IMR-90 (cell line): ENCODE results near the gene MAP1LC3B2. TPM values are rescaled to one million over a fixed set of nuclear protein-coding genes. Genes with fewer than 3 reads are reported as not detected.
A peak's percentile ranks its signal among the peaks of the same experiment; 100 is the strongest.

Experiments
- ATAC-seq: fragments of 200-7000 bp; cut with Tn5 transposase; 2 replicates; pipeline ENCODE4 v1.9.1; 2020; ENCODE audit warnings: low read depth, mild to moderate bottlenecking, moderate library complexity
- BruUV-seq: library from RNA; stranded (reverse); fragments of 400-500 nt; replicated peaks from 2 replicates; lab custom pipeline; 2021; lab: Mats Ljungman, UMichigan
- CTCF ChIA-PET: fragments of 300-600 bp; formaldehyde crosslinking; extraction: SDS; loops from one replicate; lab custom pipeline; 2021; ENCODE audit warnings: antibody characterized with exemption; lab: Yijun Ruan, JAX
- POLR2A ChIA-PET: fragments of 300-600 bp; sonication (Branson Sonifier 250); formaldehyde crosslinking; loops from one replicate; lab custom pipeline; 2022; ENCODE audit warnings: antibody characterized with exemption; ENCODE audit not compliant: unreplicated experiment; lab: Charles Lee
- DNase-seq: peaks from one replicate; pipeline ENCODE4 v3.0.0; 2013
- H2AFZ ChIP-seq: replicated peaks from 2 replicates; pipeline ENCODE3; 2013; ENCODE audit warnings: low read length, mild to moderate bottlenecking; ENCODE audit not compliant: poor library complexity
- H2AK5ac ChIP-seq: 2 replicates; pipeline ENCODE4 v1.6.1; 2013; ENCODE audit warnings: low read depth, low read length, inconsistent platforms
- H2AK9ac ChIP-seq: replicated peaks from 2 replicates; pipeline ENCODE3; 2013; ENCODE audit warnings: mild to moderate bottlenecking, low read depth, low read length, moderate library complexity; ENCODE audit not compliant: poor library complexity
- H2BK120ac ChIP-seq: 2 replicates; pipeline ENCODE4 v1.6.1; 2013; ENCODE audit warnings: low read depth, low read length, inconsistent platforms
- H2BK15ac ChIP-seq: 3 replicates; pipeline ENCODE4 v1.6.1; 2013; ENCODE audit warnings: low read depth, low read length, inconsistent platforms
- H2BK20ac ChIP-seq: 2 replicates; pipeline ENCODE4 v1.6.1; 2013; ENCODE audit warnings: low read depth, mild to moderate bottlenecking, inconsistent platforms, low read length, moderate library complexity
- H2BK5ac ChIP-seq: 2 replicates; pipeline ENCODE4 v1.6.1; 2013; ENCODE audit warnings: mild to moderate bottlenecking, low read depth, low read length, inconsistent platforms; ENCODE audit not compliant: poor library complexity, severe bottlenecking
- H3K14ac ChIP-seq: replicated peaks from 2 replicates; pipeline ENCODE4 v1.6.1; 2013; ENCODE audit warnings: low read depth, low read length, inconsistent platforms
- H3K18ac ChIP-seq: 2 replicates; pipeline ENCODE4 v1.6.1; 2013; ENCODE audit warnings: low read depth, low read length, control low read depth
- H3K23ac ChIP-seq: 2 replicates; pipeline ENCODE4 v1.6.1; 2013; ENCODE audit warnings: low read depth, low read length, inconsistent platforms
- H3K27ac ChIP-seq: 2 replicates; pipeline ENCODE4 v1.5.1; 2013; ENCODE audit warnings: mild to moderate bottlenecking, control low read depth, low read length; ENCODE audit not compliant: insufficient read depth
- H3K27me3 ChIP-seq: 2 replicates; pipeline ENCODE4 v1.6.1; 2013; ENCODE audit warnings: low read length; ENCODE audit not compliant: control insufficient read depth, insufficient read depth
- H3K36me3 ChIP-seq: 2 replicates; pipeline ENCODE4 v1.6.1; 2013; ENCODE audit warnings: low read length, mixed read lengths; ENCODE audit not compliant: control insufficient read depth, insufficient read depth
- H3K4ac ChIP-seq: 2 replicates; pipeline ENCODE4 v1.6.1; 2013; ENCODE audit warnings: low read depth, low read length, inconsistent platforms
- H3K4me1 ChIP-seq: 2 replicates; pipeline ENCODE4 v1.6.1; 2013; ENCODE audit warnings: low read length, mixed read lengths; ENCODE audit not compliant: control insufficient read depth, insufficient read depth
- H3K4me2 ChIP-seq: 2 replicates; pipeline ENCODE4 v1.6.1; 2013; ENCODE audit warnings: low read depth, mild to moderate bottlenecking, control low read depth, low read length, moderate library complexity
- H3K4me3 ChIP-seq: 2 replicates; pipeline ENCODE4 v1.5.1; 2013; ENCODE audit warnings: low read depth, mild to moderate bottlenecking, control low read depth, low read length, moderate library complexity; ENCODE audit not compliant: insufficient read depth
- H3K56ac ChIP-seq: 2 replicates; pipeline ENCODE4 v1.6.1; 2013; ENCODE audit warnings: low read length, inconsistent platforms; ENCODE audit not compliant: insufficient read depth; ENCODE audit errors: extremely low read depth
- H3K79me1 ChIP-seq, 2 experiments: 2 replicates each; pipeline ENCODE4 v1.6.1; 2013; ENCODE audit warnings: low read length in 2 of 2, inconsistent platforms in 1 of 2, low read depth in 1 of 2
- H3K9ac ChIP-seq: 2 replicates; pipeline ENCODE4 v1.6.1; 2013; ENCODE audit warnings: low read depth, low read length, control low read depth
- H3K9me1 ChIP-seq: 2 replicates; pipeline ENCODE4 v1.6.1; 2013; ENCODE audit warnings: low read length, inconsistent platforms; ENCODE audit not compliant: insufficient read depth
- H3K9me3 ChIP-seq: 2 replicates; pipeline ENCODE4 v1.6.1; 2013; ENCODE audit warnings: low read length; ENCODE audit not compliant: control insufficient read depth, insufficient read depth
- H4K20me1 ChIP-seq: 2 replicates; pipeline ENCODE4 v1.6.1; 2013; ENCODE audit warnings: low read length, inconsistent platforms; ENCODE audit not compliant: insufficient read depth
- H4K5ac ChIP-seq: 2 replicates; pipeline ENCODE4 v1.6.1; 2013; ENCODE audit warnings: mild to moderate bottlenecking, low read depth, low read length, control low read depth
- H4K8ac ChIP-seq, 2 experiments: 2 replicates each; pipeline ENCODE4 v1.6.1; 2013; ENCODE audit warnings: low read depth in 2 of 2, low read length in 2 of 2, control low read depth in 1 of 2, inconsistent platforms in 1 of 2
- H4K91ac ChIP-seq: 2 replicates; pipeline ENCODE4 v1.6.1; 2013; ENCODE audit warnings: low read depth, low read length, inconsistent platforms; ENCODE audit not compliant: insufficient read depth
- MAFK ChIP-seq: IDR thresholded peaks from 2 replicates; pipeline ENCODE4 v1.6.1; 2012; ENCODE audit warnings: low read depth, low read length, improper control_type of control experiment
- RAD21 ChIP-seq: IDR thresholded peaks from 2 replicates; pipeline ENCODE4 v1.6.1; 2012; ENCODE audit warnings: low read length, improper control_type of control experiment
- WGBS, 2 experiments: methylation state at CpG; one replicate each; pipeline versions ENCODE4 v1.1.5 to v1.1.7; 2013; ENCODE audit warnings: missing lambda C conversion rate in 2 of 2; ENCODE audit not compliant: insufficient read length in 1 of 2; ENCODE audit errors: extremely low coverage in 2 of 2; 5-methylcytosine and 5-hydroxymethylcytosine counted together
- dilution Hi-C: fragments of 300-500 bp; cut with HindIII; formaldehyde crosslinking; loops from one replicate; pipeline ENCODE4 v1.14.3; 2018; ENCODE audit warnings: low sequenced_read_pairs; ENCODE audit not compliant: unreplicated experiment
- in situ Hi-C: fragments of 300-500 bp; cut with MboI; formaldehyde crosslinking; loops from 3 replicates; pipeline ENCODE4 v1.14.3; 2019; ENCODE audit warnings: low sequenced_read_pairs, inconsistent platforms, mixed read lengths
- intact Hi-C: fragments of 100-400 bp; cut with micrococcal nuclease; formaldehyde crosslinking; loops from 2 replicates; pipeline ENCODE4 v1.10.0; 2022
- polyA plus RNA-seq, 3 experiments: library from polyadenylated mRNA; depleted of rRNA; stranded (reverse); fragments of >200 nt; gene quantifications; 2 replicates each; pipeline ENCODE4 v1.2.3, GENCODE V29; 2012; ENCODE audit warnings: low replicate concordance in 1 of 3
- total RNA-seq: library from RNA; depleted of rRNA; stranded (reverse); fragments of >200 nt; gene quantifications from 2 replicates; pipeline ENCODE4 v1.2.3, GENCODE V29; 2012

The MAP1LC3B2 gene
- total and polyA plus RNA-seq, 2 of the 4 experiments (the other 2 are of a cell fraction) = 1.4 TPM; not detected in 1

DNA sequence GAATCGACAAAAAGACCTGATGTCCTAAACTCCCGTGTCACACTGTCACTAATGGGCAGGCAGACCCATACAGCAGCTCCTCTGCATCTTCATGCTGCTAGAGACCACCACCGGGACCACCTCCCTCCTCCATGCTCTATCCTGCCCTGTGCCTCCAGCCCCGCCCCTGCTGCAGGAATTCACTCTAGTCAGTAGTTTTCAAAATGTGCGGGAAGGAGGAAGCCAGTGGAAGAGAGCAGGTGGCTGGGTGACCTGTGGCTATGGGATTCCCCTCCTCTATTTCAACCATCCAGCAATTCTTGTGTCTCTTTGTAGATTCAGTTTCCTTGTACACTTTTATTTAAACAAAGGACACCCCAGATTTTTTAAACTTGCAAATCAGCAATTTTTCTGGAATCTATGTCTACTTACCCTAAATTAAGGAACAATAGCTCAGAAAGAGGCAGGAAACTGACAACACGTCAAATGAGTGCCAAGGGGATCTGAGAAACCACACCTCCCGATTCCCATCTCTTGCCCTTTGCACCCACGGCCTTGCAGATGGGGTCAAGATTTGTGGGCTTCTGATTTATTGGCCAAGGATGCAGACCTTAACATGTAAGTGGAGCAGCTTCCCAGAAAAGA, 20.4 kb upstream of the MAP1LC3B2 start:
- no peak overlapping the region for H2BK20ac ChIP-seq
- no peak overlapping the region for H3K23ac ChIP-seq
- no peak overlapping the region for H3K4me3 ChIP-seq
- no peak overlapping the region for H2AK5ac ChIP-seq
- DNase-seq (no peak), ATAC-seq (no peak)
- no peak overlapping the region for H2BK15ac ChIP-seq
- dilution Hi-C loops (no loop called here), in situ Hi-C loops (no loop called here), intact Hi-C loops (no loop called here)
- H3K4me1 ChIP-seq = peaks cover 15% of the 10 kb centered on the region
- 100% methylated on average over 2 of the region's 8 CpGs; no CpG with 5 or more reads in 1 of the 2 experiments for WGBS, 2 experiments
- H4K20me1 ChIP-seq = no peaks in the 10 kb centered on the region
- peak overlapping the region; percentile 14 for H2AFZ ChIP-seq
- no peak overlapping the region for H4K8ac ChIP-seq
- H3K36me3 ChIP-seq = no peaks in the 10 kb centered on the region
- no peak overlapping the region for H3K27ac ChIP-seq
- H2BK5ac ChIP-seq = no peak overlapping the region
- BruUV-seq = no TSS peak
- H3K9me3 ChIP-seq = no peaks in the 10 kb centered on the region
- peak overlapping the region; percentile 8 for H2AK9ac ChIP-seq
- H3K14ac ChIP-seq = no peak overlapping the region
- H3K56ac ChIP-seq = no peak overlapping the region
- peak; percentile 23; the same call in 1 of the 2 replicates for TF ChIP-seq MAFK
- TF ChIP-seq RAD21 = no peak
- no peak overlapping the region for H3K18ac ChIP-seq
- H4K91ac ChIP-seq = no peak overlapping the region
- POLR2A ChIA-PET = no interaction called here
- H3K4me2 ChIP-seq = no peak overlapping the region
- no peak overlapping the region for H3K9ac ChIP-seq
- no peaks in the 10 kb centered on the region for H3K79me1 ChIP-seq
- CTCF ChIA-PET = interaction anchor here (1.4 kb wide), 1 partner anchor 8 kb away, joined by 4 read pairs; no protein-coding TSS in a partner anchor
- H3K27me3 ChIP-seq = no peaks in the 10 kb centered on the region
- H2BK120ac ChIP-seq = peak overlapping the region; percentile 34; the same call in 1 of the 2 replicates
- H3K4ac ChIP-seq = 0 out of 2 replicates have a peak overlapping the region, but pooled peaks have one; percentile 7
- no peaks in the 10 kb centered on the region for H3K9me1 ChIP-seq
- H4K5ac ChIP-seq = no peak overlapping the region
